ENCODE measurements around the gene B4GALT6. TPM values are rescaled to one million over a fixed set of nuclear protein-coding genes. Genes with fewer than 3 reads are reported as not detected.

Gene B4GALT6
- total RNA-seq, 1 donor from 2014 or later: 13.9 TPM

- DNase-seq (ENCODE audit: extremely low spot score, unreplicated experiment): no peak
- Mint-ChIP-seq H3K4me1 (ENCODE audit: unreplicated experiment) (no peaks in the 10 kb centered on the region), H3K9me3 (ENCODE audit: unreplicated experiment) (peaks cover 13% of the 10 kb centered on the region), H3K4me3 (ENCODE audit: unreplicated experiment) (no peak overlapping the region), H3K36me3 (ENCODE audit: unreplicated experiment) (peaks cover 1% of the 10 kb centered on the region), H3K27me3 (ENCODE audit: unreplicated experiment) (peaks cover 19% of the 10 kb centered on the region), H3K27ac (ENCODE audit: unreplicated experiment) (no peak overlapping the region)
- no peak for TF ChIP-seq CTCF (IDR thresholded peaks at IDR 0.05)
These were observed 9.9 kb upstream of the B4GALT6 start for GRCh38 chr18:31694297-31694696.

GRCh38 chr18:31688606-31689005 is 4.2 kb upstream of the B4GALT6 start:
- no peak for TF ChIP-seq CTCF (IDR thresholded peaks at IDR 0.05)
- Mint-ChIP-seq H3K27me3 (ENCODE audit: unreplicated experiment) (peaks cover 10% of the 10 kb centered on the region), H3K4me3 (ENCODE audit: unreplicated experiment) (no peak overlapping the region), H3K27ac (ENCODE audit: unreplicated experiment) (no peak overlapping the region), H3K4me1 (ENCODE audit: unreplicated experiment) (peaks cover 7% of the 10 kb centered on the region), H3K9me3 (ENCODE audit: unreplicated experiment) (no peaks in the 10 kb centered on the region), H3K36me3 (ENCODE audit: unreplicated experiment) (no peaks in the 10 kb centered on the region)
- DNase-seq (ENCODE audit: extremely low spot score, unreplicated experiment): no peak

GRCh38 chr18:31686986-31687928 is 2.9 kb upstream of the B4GALT6 start:
- Mint-ChIP-seq H3K9me3 (ENCODE audit: unreplicated experiment) (no peaks in the 10 kb centered on the region), H3K27ac (ENCODE audit: unreplicated experiment) (no peak overlapping the region)

GRCh38 chr18:31686572-31686971 is 2.2 kb upstream of the B4GALT6 start:
- H3K9me3 Mint-ChIP-seq (ENCODE audit: unreplicated experiment): no peaks in the 10 kb centered on the region
- peaks cover 16% of the 10 kb centered on the region for H3K4me1 Mint-ChIP-seq (ENCODE audit: unreplicated experiment)
- no peak for TF ChIP-seq CTCF (IDR thresholded peaks at IDR 0.05)
- H3K4me3 Mint-ChIP-seq (ENCODE audit: unreplicated experiment): no peak overlapping the region
- no peaks in the 10 kb centered on the region for H3K27me3 Mint-ChIP-seq (ENCODE audit: unreplicated experiment)
- H3K27ac Mint-ChIP-seq (ENCODE audit: unreplicated experiment): no peak overlapping the region
- DNase-seq (ENCODE audit: extremely low spot score, unreplicated experiment): no peak
- no peaks in the 10 kb centered on the region for H3K36me3 Mint-ChIP-seq (ENCODE audit: unreplicated experiment)

More at GRCh38 chr18:31686986-31687928, 2.9 kb upstream of the B4GALT6 start:
- TF ChIP-seq CTCF (IDR thresholded peaks at IDR 0.05): peak; percentile 26
- Mint-ChIP-seq H3K4me1 (ENCODE audit: unreplicated experiment) (peaks cover 16% of the 10 kb centered on the region), H3K4me3 (ENCODE audit: unreplicated experiment) (no peak overlapping the region), H3K27me3 (ENCODE audit: unreplicated experiment) (peaks cover under 1% of the 10 kb centered on the region), H3K36me3 (ENCODE audit: unreplicated experiment) (no peaks in the 10 kb centered on the region)
- no peak for DNase-seq (ENCODE audit: extremely low spot score, unreplicated experiment)

Data from osteocyte (in vitro differentiated cells).